K562 (cell line): ENCODE measurements around the gene PRCD. TPM values are rescaled to one million over a fixed set of nuclear protein-coding genes. Genes with fewer than 3 reads are reported as not detected.

Experiments used
- ATAC-seq: fragments of 200-7000 bp; cut with Tn5 transposase; 3 replicates; pipeline ENCODE4 v1.9.1; 2020; ENCODE audit warnings: moderate library complexity
- BruUV-seq: library from RNA; stranded (reverse); fragments of 400-500 nt; replicated peaks from 2 replicates; lab custom pipeline; 2021; lab: Mats Ljungman, UMichigan
- CTCF ChIA-PET: fragments of 300-600 bp; formaldehyde crosslinking; extraction: SDS; loops from one replicate; lab custom pipeline; 2021; ENCODE audit warnings: low intra/inter-chr PET ratio; lab: Yijun Ruan, JAX
- POLR2A ChIA-PET: fragments of 300-600, 350-650 bp; sonication (Branson Sonifier 250); formaldehyde crosslinking; extraction: SDS; loops from one replicate; lab custom pipeline; 2021; ENCODE audit warnings: antibody characterized with exemption, inconsistent platforms; lab: Yijun Ruan, JAX
- DNase-seq, 4 experiments: peaks; one replicate each; pipeline versions ENCODE4 v3.0.0 to v3.0.0-alpha.2; 2011 to 2018; ENCODE audit warnings: low spot score in 3 of 4, mixed read lengths in 3 of 4; ENCODE audit errors: extremely low read depth in 1 of 4
- FAIRE-seq: peaks from 2 replicates; lab custom pipeline; 2011; peaks lifted over from hg19 to GRCh38; lab: Jason Lieb, UNC
- H2AFZ ChIP-seq: 2 replicates; pipeline ENCODE4 v1.6.0; 2011; ENCODE audit warnings: low read depth, low read length, control low read depth, inconsistent platforms
- H3K27ac ChIP-seq: fragments of 200-600 bp; 3 replicates; pipeline ENCODE4 v1.8.0; 2011; ENCODE audit warnings: low read depth, mild to moderate bottlenecking, control low read depth, inconsistent platforms, low read length, moderate library complexity, mixed read lengths; ENCODE audit errors: extremely low read depth
- H3K27me3 ChIP-seq, 2 experiments: fragments of 300-600 bp in 1 of 2; 2 replicates in 1 of 2; 3 replicates in 1 of 2; pipeline versions ENCODE4 v1.6.0 to v1.8.0; 2011; ENCODE audit warnings: inconsistent platforms in 2 of 2, low read length in 2 of 2, mild to moderate bottlenecking in 1 of 2, mixed read lengths in 1 of 2, moderate library complexity in 1 of 2; ENCODE audit not compliant: control insufficient read depth in 2 of 2, insufficient read depth in 2 of 2
- H3K36me3 ChIP-seq: fragments of 300-600 bp; 3 replicates; pipeline ENCODE4 v1.8.0; 2011; ENCODE audit warnings: mild to moderate bottlenecking, low read length, inconsistent platforms; ENCODE audit not compliant: control insufficient read depth, insufficient read depth
- H3K4me1 ChIP-seq, 2 experiments: fragments of 200-600 bp in 1 of 2; replicated peaks in 1 of 2; 2 replicates in 1 of 2; 3 replicates in 1 of 2; pipeline versions ENCODE4 v1.5.1 to v1.8.0; 2011; ENCODE audit warnings: inconsistent platforms in 2 of 2, low read length in 2 of 2, mild to moderate bottlenecking in 1 of 2, mixed read lengths in 1 of 2, moderate library complexity in 1 of 2; ENCODE audit not compliant: control insufficient read depth in 2 of 2, insufficient read depth in 2 of 2
- H3K4me2 ChIP-seq: 2 replicates; pipeline ENCODE4 v1.6.1; 2011; ENCODE audit warnings: low read length, control low read depth, inconsistent platforms, mixed read lengths; ENCODE audit not compliant: insufficient read depth
- H3K4me3 ChIP-seq: fragments of 200-600 bp; sonication (generic), shearing (Covaris generic); 2 replicates; pipeline ENCODE4 v1.5.1; 2016; ENCODE audit warnings: control low read depth, inconsistent platforms
- H3K79me2 ChIP-seq: fragments of 200-600 bp; 3 replicates; pipeline ENCODE4 v1.8.0; 2011; ENCODE audit warnings: low read length, inconsistent platforms; ENCODE audit not compliant: control insufficient read depth, insufficient read depth
- H3K9ac ChIP-seq, 2 experiments: 2 replicates each; pipeline versions ENCODE4 v1.6.0 to v1.6.1; 2011; ENCODE audit warnings: low read depth in 2 of 2, low read length in 2 of 2, control low read depth in 1 of 2, inconsistent platforms in 1 of 2, mild to moderate bottlenecking in 1 of 2, mixed read lengths in 1 of 2; ENCODE audit not compliant: insufficient read depth in 1 of 2
- H3K9me1 ChIP-seq: one replicate; pipeline ENCODE4 v1.6.0; 2011; ENCODE audit warnings: inconsistent platforms, mild to moderate bottlenecking, low read length, moderate library complexity; ENCODE audit not compliant: control insufficient read depth, insufficient read depth
- H3K9me3 ChIP-seq: replicated peaks from 2 replicates; pipeline ENCODE4 v1.5.1; 2011; ENCODE audit warnings: low read depth, low read length, inconsistent platforms; ENCODE audit not compliant: control insufficient read depth, insufficient read depth
- H4K20me1 ChIP-seq: replicated peaks from 2 replicates; pipeline ENCODE4 v1.6.1; 2011; ENCODE audit warnings: low read length, inconsistent platforms, mixed read lengths; ENCODE audit not compliant: control insufficient read depth, insufficient read depth
- ATF6 ChIP-seq: sonication (generic); formaldehyde crosslinking; IDR thresholded peaks from 2 replicates; pipeline ENCODE4 v1.4.0; 2020; ENCODE audit warnings: mild to moderate bottlenecking, missing genetic modification reagents
- PHF21A ChIP-seq: fragments of 450-650 bp; IDR thresholded peaks from 2 replicates; pipeline ENCODE4 v1.6.1; 2017; ENCODE audit warnings: low read depth, borderline replicate concordance
- RAD51 ChIP-seq: fragments of 450-650 bp; IDR thresholded peaks from 2 replicates; pipeline ENCODE4 v1.7.1; 2016; ENCODE audit warnings: low read depth, mild to moderate bottlenecking, borderline replicate concordance
- SRSF7 ChIP-seq: fragments of 200-400 bp; formaldehyde crosslinking; optimal IDR thresholded peaks from 2 replicates; pipeline ENCODE3; 2017; ENCODE audit warnings: mild to moderate bottlenecking, low read depth, low read length
- TFAP4 ChIP-seq: sonication (generic); formaldehyde crosslinking; IDR thresholded peaks from 2 replicates; pipeline ENCODE4 v1.8.0; 2022; ENCODE audit warnings: missing genetic modification reagents, mild to moderate bottlenecking, moderate library complexity, borderline replicate concordance
- XRCC3 ChIP-seq: fragments of 450-650 bp; IDR thresholded peaks from 2 replicates; pipeline ENCODE4 v1.6.1; 2017; ENCODE audit warnings: mild to moderate bottlenecking, moderate library complexity
- ZHX1 ChIP-seq: fragments of 150-350 bp; conservative IDR thresholded peaks from 2 replicates; pipeline ENCODE4 v1.6.1; 2014; ENCODE audit warnings: low read length
- ZNF668 ChIP-seq: fragments of 250-450 bp; sonication (Bioruptor Pico); IDR thresholded peaks from 2 replicates; pipeline ENCODE4 v1.8.0; 2022; ENCODE audit warnings: mild to moderate bottlenecking, inconsistent platforms
- WGBS: fragments of 100-300 bp; shearing (Covaris generic); methylation state at CpG from one replicate; pipeline ENCODE4 v1.1.6; 2016; ENCODE audit warnings: low coverage, mixed read lengths; ENCODE audit not compliant: insufficient coverage; ENCODE audit errors: missing lambda C conversion rate; 5-methylcytosine and 5-hydroxymethylcytosine counted together
- in situ Hi-C: fragments of 300-500 bp; cut with MboI; formaldehyde crosslinking; loops from 4 replicates; pipeline ENCODE4 v1.15.0; 2018; ENCODE audit warnings: inconsistent platforms, mixed read lengths
- intact Hi-C: fragments of 100-400 bp; cut with micrococcal nuclease; formaldehyde crosslinking; loops from 2 replicates; pipeline ENCODE4 v1.14.2; 2022
- polyA plus RNA-seq, 8 experiments: library from polyadenylated mRNA; depleted of rRNA in 4 of 8; stranded (reverse) in 5 of 8; unstranded in 3 of 8; fragments of >200 nt; fragmentation: Nextera tagmentation in 2 of 8; fragmentation: Illumina TruSeq in 1 of 8; extraction: Ambion mirVana in 2 of 8; extraction: Trizol in 1 of 8; gene quantifications; 2 replicates each; pipeline versions ENCODE4 v1.2.1 to v1.2.3, GENCODE V29; 2011 to 2014; ENCODE audit warnings: inconsistent platforms in 1 of 8, missing spikeins in 1 of 8
- total RNA-seq, 7 experiments: library from RNA; depleted of rRNA in 6 of 7; stranded (reverse); fragments of >200 nt in 6 of 7; fragmentation: Illumina TruSeq in 2 of 7; extraction: Trizol in 2 of 7; gene quantifications; 2 replicates each; pipeline versions ENCODE4 v1.2.1 to v1.2.3, GENCODE V29; 2011 to 2021; ENCODE audit warnings: low replicate concordance in 1 of 7

Gene PRCD
- total and polyA plus RNA-seq, 9 of the 15 experiments (the other 6 are each of a cell fraction or from before 2014, with no cell fraction given): 0.20 to 0.25 (median 0.21) TPM; not detected in 6

DNA sequence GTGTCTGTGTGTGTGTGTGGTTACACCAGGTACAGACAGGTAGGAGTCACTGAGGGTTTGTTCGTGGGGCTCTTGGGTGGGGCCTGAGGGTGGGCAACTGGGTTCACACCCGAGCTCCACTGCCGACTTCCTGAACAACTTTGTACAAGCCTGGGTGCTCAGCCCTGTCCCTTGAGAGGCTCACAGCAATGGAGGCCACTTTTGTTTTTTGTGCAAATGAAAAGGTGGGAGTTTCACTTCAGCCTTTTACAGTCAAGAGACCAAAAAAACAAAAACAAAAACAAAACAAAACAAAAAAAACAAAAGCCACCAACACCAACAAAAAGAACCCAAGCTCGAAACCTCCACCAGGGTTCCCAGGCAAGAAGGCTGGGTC is 41.0 kb upstream of the PRCD start:
- H3K79me2 ChIP-seq: no peaks in the 10 kb centered on the region
- TF ChIP-seq RAD51 (no peak), ZNF668 (CRISPR knock-in tag) (no peak), TFAP4 (CRISPR knock-in tag) (no peak), SRSF7 (no peak), ATF6 (CRISPR knock-in tag) (no peak), ZHX1 (no peak), PHF21A (no peak), XRCC3 (no peak)
- 71% methylated on average over 1 of the region's 4 CpGs for WGBS
- H2AFZ ChIP-seq: no peak overlapping the region
- ChIA-PET POLR2A (interaction anchor here (1.5 to 1.8 kb wide), 2 partner anchors 9 to 21 kb away, joined by 4 to 7 read pairs; no protein-coding TSS in a partner anchor), CTCF (no interaction called here)
- H3K9me3 ChIP-seq: no peaks in the 10 kb centered on the region
- H4K20me1 ChIP-seq: peaks cover 10% of the 10 kb centered on the region; the same call in 1 of the 2 replicates
- intact Hi-C loops (no loop called here), in situ Hi-C loops (no loop called here)
- FAIRE-seq (no peak), ATAC-seq (no peak), DNase-seq (no peak)
- no peak overlapping the region for H3K27ac ChIP-seq
- H3K4me2 ChIP-seq: no peak overlapping the region
- H3K4me1 ChIP-seq: peaks cover 16 to 37% of the 10 kb centered on the region in 2 experiments; a peak in 4 of 5 replicates
- no peaks in the 10 kb centered on the region for H3K36me3 ChIP-seq
- no TSS peak for BruUV-seq
- peaks cover 4% of the 10 kb centered on the region for H3K9me1 ChIP-seq
- no peak overlapping the region for H3K9ac ChIP-seq
- H3K27me3 ChIP-seq: peaks cover 0 to 1% of the 10 kb centered on the region in 2 experiments; a peak in 1 of 5 replicates
- no peak overlapping the region for H3K4me3 ChIP-seq
